GM19328 (cell line): ENCODE results near the gene MEGF11.

Experiments
- ATAC-seq: cut with Tn5 transposase; IDR thresholded peaks from one replicate; pipeline ENCODE4 v1.9.1; 2021; ENCODE audit warnings: mild to moderate bottlenecking, moderate library complexity; ENCODE audit not compliant: unreplicated experiment

The MEGF11 gene

DNA sequence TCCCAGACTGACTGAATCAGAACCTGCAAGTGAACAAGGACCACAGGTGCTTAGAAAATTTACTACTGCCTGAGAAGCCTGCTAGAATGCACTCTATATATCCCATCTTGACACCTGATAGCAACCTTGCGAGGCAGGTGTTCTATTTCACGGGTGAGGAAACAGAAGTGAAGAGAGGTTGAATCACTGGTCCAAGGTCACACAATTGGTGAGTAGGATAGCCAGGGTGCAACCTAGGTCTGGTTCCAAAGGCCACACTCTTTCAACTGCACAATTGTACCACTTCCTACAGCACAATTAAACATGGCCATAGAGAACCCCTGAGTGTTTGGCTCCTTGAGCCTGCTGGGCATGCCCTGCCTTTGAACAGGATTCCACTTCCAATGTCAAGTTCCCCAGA, 297.2 kb downstream of the MEGF11 start:
- no peak for ATAC-seq

- ATAC-seq, result no peak
Observed at GRCh38 chr15:65954289-65954741, 299.2 kb downstream of the MEGF11 start.

GRCh38 chr15:65953622-65954021, 299.9 kb downstream of the MEGF11 start:
- ATAC-seq, result no peak

DNA sequence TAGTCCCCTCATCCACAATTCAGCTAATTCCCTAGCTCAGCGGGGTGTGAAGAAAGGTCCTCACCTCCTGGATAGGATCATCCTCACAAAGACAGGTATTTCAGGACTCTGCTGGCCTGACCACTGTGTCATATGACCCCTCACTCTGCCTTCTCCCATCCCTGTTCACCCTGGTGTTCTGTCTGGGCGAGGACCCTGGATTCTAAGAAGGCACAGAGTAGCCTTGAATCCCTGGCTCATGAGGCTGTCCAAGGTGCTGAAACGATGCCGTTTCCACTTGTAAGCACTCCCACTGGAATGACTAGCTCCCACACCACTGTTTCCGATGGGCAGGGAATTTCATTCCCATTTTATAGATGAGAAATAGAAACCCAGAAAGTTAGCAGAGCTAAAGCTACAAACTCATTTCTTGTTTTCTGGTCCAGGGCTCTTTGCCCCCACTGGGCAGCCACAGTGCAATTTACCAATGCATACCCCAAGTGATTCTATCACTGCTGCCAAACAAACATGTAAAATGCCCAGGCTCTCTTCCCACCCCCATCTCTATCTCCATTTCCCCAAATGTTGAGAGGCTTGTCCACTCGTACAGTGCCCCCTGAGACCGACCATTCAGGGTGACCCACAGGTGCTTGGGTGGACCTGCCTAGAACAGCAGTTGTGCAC, 301.0 kb downstream of the MEGF11 start:
- no peak for ATAC-seq

DNA sequence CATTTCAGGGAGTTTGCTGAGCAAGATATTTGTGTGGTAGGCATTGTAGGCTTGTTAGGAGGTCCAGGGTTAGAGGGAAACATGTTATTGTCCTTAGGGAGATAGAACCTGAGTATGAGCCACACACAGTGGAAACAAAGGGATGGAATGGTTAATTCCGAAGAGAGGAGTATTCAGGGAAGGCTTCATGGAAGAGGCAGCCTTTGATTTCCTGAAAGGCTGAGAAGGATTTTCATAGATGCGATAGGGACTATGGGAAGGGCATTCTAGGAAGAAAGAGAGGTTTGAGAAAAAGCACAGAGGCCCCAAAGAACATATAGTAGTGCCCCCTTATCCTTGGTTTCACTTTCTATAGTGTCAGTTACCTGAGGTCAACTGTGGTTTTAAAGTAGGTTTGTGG, 302.5 kb downstream of the MEGF11 start:
- no peak for ATAC-seq

- no peak for ATAC-seq
Observed at GRCh38 chr15:65949491-65949890, 304.1 kb downstream of the MEGF11 start.

DNA sequence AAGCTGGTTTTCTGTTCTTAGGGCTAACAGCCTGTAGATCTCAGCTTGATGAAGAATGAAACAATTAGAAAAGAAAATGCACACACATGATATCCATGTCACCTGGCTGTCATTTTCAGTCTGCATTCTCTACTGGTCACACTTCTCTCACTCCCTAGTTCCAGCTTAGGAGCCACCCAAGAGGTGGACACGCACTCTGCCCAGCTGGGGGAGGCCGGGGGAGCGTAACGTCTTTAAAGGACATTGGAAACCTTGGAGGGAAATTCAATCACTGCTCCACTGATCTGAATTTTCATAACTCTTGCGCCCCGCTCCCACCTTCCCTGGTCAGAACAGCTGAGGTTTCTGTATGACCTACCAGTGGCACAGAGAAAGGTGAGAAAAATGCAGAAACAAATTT, 304.5 kb downstream of the MEGF11 start:
- no peak for ATAC-seq

GRCh38 chr15:65948383-65948782, 305.2 kb downstream of the MEGF11 start:
- ATAC-seq, result no peak

DNA sequence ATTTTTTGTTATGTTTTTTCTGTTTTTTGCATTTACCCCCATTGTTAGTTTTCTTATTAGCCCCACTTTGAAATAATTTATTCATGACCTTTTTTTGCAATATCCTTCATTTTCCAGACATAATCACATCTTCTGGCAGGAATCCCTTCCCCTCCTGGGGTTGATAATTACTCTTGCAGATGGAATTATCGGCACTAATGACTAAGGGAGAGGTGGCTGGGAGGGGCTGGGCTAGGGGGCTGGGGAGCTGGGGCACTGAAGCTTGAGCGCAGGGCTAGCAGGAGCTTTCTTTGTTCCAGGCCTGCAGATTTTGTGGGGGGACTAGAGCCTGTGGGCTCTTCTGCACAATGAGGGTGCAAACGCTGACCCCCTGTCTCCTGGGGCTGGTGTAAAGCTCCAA, 306.5 kb downstream of the MEGF11 start:
- no peak for ATAC-seq

- ATAC-seq, result no peak
Observed at GRCh38 chr15:65945616-65946015, 307.9 kb downstream of the MEGF11 start.

GRCh38 chr15:65944404-65944803, 309.1 kb downstream of the MEGF11 start:
- no peak for ATAC-seq

DNA sequence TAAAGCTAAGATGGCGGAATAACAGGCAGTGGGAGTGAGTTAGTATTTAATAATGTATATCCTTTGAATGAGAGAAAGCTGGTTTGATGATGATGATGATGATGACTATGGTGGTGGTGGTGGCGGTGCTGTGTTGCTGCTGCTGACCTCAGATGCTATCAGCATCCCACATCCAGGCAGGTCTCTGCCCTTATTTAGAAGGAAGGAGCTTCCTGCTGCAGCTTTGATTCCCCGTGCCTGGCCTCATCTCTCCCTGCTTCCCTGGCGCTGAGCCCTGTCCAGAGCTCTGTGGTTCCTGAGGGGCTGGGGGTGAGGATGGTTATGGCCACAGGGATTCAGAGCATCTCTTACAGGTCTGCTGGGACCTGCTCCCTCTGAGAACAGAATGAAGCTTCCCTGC, 311.1 kb downstream of the MEGF11 start:
- ATAC-seq, result no peak

DNA sequence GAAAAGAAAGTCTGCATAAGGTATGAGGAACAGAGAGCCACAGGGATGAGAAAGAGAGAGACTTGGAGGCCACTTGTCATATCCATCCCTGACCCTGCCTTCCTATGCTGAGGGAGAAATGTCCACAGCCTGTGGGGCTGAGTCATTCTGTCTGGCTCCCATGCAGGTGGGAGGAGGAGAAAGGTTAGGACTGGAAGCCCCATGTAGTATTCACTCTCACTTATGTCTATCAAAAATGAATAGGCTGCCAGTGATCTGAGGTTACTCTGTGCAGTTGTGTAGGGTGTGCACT, 313.0 kb downstream of the MEGF11 start:
- ATAC-seq, result no peak

GRCh38 chr15:65939901-65940617, 313.5 kb downstream of the MEGF11 start:
- ATAC-seq, result no peak

- ATAC-seq, result no peak
Observed at GRCh38 chr15:65938604-65939003, 314.9 kb downstream of the MEGF11 start.

DNA sequence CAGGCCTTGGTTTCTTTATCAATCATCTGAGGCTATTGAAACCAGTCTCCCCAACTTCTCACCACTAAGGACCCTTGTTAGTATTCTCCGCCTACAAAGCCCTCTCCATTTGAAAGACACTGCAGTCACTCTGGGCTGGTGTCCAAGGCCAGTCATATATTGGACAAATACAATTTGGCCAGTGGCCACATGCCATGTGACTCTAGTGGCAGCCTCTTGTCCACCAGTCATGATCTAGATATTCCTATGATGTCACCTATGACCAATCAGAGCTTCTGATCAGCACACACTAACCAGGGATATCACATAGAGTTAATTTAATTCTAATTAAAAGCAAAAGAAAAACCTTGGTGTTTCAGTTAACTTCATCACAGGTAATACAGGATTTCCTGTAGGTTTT, 316.1 kb downstream of the MEGF11 start:
- no peak for ATAC-seq

GRCh38 chr15:65937054-65937453, 316.5 kb downstream of the MEGF11 start:
- ATAC-seq, result no peak

GRCh38 chr15:65936282-65936681, 317.3 kb downstream of the MEGF11 start:
- no peak for ATAC-seq

GRCh38 chr15:65935391-65935790, 318.2 kb downstream of the MEGF11 start:
- ATAC-seq, result no peak

DNA sequence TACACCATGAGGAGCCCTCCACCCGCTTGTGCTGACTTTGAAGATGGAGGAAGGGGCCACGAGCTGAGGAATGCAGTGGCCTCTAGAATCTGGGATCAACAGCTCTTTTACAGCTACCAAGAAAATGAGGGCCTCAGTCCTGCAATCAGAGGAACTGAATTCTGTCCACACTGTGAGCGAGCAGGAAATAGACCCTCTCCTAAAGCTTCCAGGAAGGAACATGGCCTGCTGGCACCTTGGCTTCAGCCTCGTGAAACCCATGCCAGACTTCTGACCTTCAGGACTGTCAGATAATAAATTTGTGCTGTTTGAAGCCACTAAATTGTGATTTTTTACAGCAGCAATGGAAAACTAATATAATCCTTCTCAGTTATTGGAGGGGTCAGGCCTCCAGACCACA, 322.3 kb downstream of the MEGF11 start:
- no peak for ATAC-seq

DNA sequence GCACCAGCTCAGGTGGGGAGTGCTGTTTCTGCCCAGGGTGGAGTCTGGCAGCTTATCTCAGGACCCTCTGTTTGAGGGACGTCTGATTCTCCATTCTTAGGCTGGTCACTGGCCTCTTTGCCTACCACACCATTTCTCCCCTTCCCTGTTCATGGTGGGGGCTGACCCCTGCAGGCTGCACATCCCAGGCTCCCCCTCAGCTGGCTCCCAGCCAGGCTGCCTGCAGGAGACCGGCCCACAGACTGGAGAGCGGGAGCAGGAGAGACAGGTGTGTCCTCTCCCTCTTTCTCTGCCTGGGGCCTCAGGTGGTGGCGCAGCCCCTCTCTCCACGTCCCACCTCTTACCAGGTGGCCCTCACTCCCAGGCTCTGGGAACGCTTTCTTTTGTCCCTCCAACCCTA, 323.4 kb downstream of the MEGF11 start:
- ATAC-seq, result no peak

- ATAC-seq, result no peak
Observed at GRCh38 chr15:65929573-65929972, 324.0 kb downstream of the MEGF11 start.

GRCh38 chr15:65927545-65927944, 326.0 kb downstream of the MEGF11 start:
- ATAC-seq, result no peak
